ENCODE measurements around the gene MCM3. TPM values are rescaled to one million over a fixed set of nuclear protein-coding genes. Genes with fewer than 3 reads are reported as not detected.

The MCM3 gene
- total RNA-seq, 2 experiments from 2014 or later: 291 to 293 TPM

DNA sequence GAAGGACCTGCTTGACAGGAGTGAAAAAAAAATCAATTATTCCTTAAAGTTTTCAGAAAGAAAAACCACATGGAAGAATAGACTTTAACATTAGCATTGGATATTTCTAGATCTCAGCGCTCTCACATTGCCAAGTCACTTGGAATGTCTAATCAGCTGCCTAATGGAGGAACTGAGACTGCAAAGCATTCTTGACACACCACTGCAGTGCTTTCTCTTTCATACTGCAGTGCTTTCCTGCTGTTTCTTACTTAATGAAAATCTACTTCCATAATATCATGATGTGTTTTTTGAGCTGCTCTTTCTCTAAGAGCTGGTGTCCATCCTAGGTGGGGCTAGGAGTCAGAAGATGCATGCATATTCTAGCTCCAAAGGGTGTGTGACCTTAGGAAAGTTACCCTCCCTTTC lies 20.4 kb upstream of the MCM3 start:
- Mint-ChIP-seq H3K27ac (peak overlapping the region; percentile 92), H3K27me3 (no peaks in the 10 kb centered on the region), H3K4me3 (peak overlapping the region; percentile 57), H3K36me3 (ENCODE audit: low read depth) (no peaks in the 10 kb centered on the region), H3K9me3 (peaks cover 2% of the 10 kb centered on the region), H3K4me1 (ENCODE audit: low read depth) (peaks cover 67% of the 10 kb centered on the region)
- ATAC-seq: peak; percentile 42
- no peak for TF ChIP-seq CTCF (IDR thresholded peaks at IDR 0.05)
- ChIA-PET CTCF (interaction anchor here (0.9 to 1.5 kb wide), 6 partner anchors 19 to 147 kb away, joined by 3 to 5 read pairs (median 4); partner anchors contain the start of gene MCM3), POLR2A (interaction anchor here (0.9 to 2.4 kb wide), 4 partner anchors 23 to 92 kb away, joined by 3 to 8 read pairs (median 4); no protein-coding TSS in a partner anchor)
- DNase-seq: no peak
- intact Hi-C loops (cut with micrococcal nuclease): loop anchor here (5.0 kb wide), 1 partner anchor 47 kb away; no protein-coding TSS in a partner anchor

- H3K36me3 Mint-ChIP-seq (ENCODE audit: low read depth): no peaks in the 10 kb centered on the region
- H3K4me1 Mint-ChIP-seq (ENCODE audit: low read depth): peaks cover 64% of the 10 kb centered on the region
- intact Hi-C loops (cut with micrococcal nuclease): no loop called here
- peaks cover 2% of the 10 kb centered on the region for H3K9me3 Mint-ChIP-seq
- ATAC-seq: no peak
- no peaks in the 10 kb centered on the region for H3K27me3 Mint-ChIP-seq
- CTCF ChIA-PET: interaction anchor here (0.7 to 1.6 kb wide), 5 partner anchors 13 to 114 kb away, joined by 3 to 9 read pairs (median 4); partner anchors contain the start of gene PAQR8
- DNase-seq: no peak
- POLR2A ChIA-PET: interaction anchor here (0.8 to 1.6 kb wide), 2 partner anchors 13 to 59 kb away, joined by 3 to 8 read pairs; partner anchors contain the start of gene PAQR8
- no peak for TF ChIP-seq CTCF (IDR thresholded peaks at IDR 0.05)
- peak overlapping the region; percentile 18 for H3K27ac Mint-ChIP-seq
- H3K4me3 Mint-ChIP-seq: no peak overlapping the region
These were observed 18.6 kb upstream of the MCM3 start for GRCh38 chr6:52303178-52303577.

- peaks cover 2% of the 10 kb centered on the region for H3K9me3 Mint-ChIP-seq
- no peaks in the 10 kb centered on the region for H3K27me3 Mint-ChIP-seq
- CTCF ChIA-PET: interaction anchor here (0.9 to 1.9 kb wide), 2 partner anchors 16 to 97 kb away, joined by 3 to 4 read pairs; no protein-coding TSS in a partner anchor
These were observed 16.8 kb upstream of the MCM3 start for GRCh38 chr6:52301326-52301725.

GRCh38 chr6:52300489-52300931 lies 16.0 kb upstream of the MCM3 start:
- POLR2A ChIA-PET: interaction anchor here (2.5 kb wide), 1 partner anchor 16 kb away, joined by 10 read pairs; the partner anchor contains the start of gene MCM3
- H3K4me3 Mint-ChIP-seq: no peak overlapping the region
- ATAC-seq: no peak
- no peaks in the 10 kb centered on the region for H3K27me3 Mint-ChIP-seq
- peaks cover 64% of the 10 kb centered on the region for H3K4me1 Mint-ChIP-seq (ENCODE audit: low read depth)
- no peak for TF ChIP-seq CTCF (IDR thresholded peaks at IDR 0.05)
- intact Hi-C loops (cut with micrococcal nuclease): no loop called here
- peaks cover 2% of the 10 kb centered on the region for H3K9me3 Mint-ChIP-seq
- H3K36me3 Mint-ChIP-seq (ENCODE audit: low read depth): peaks cover 2% of the 10 kb centered on the region
- CTCF ChIA-PET: interaction anchor here (0.9 to 1.9 kb wide), 3 partner anchors 15 to 363 kb away, joined by 3 to 4 read pairs (median 4); no protein-coding TSS in a partner anchor
- DNase-seq: no peak
- no peak overlapping the region for H3K27ac Mint-ChIP-seq

More at GRCh38 chr6:52301326-52301725, 16.8 kb upstream of the MCM3 start:
- DNase-seq (no peak), ATAC-seq (no peak)
- peaks cover 2% of the 10 kb centered on the region for H3K36me3 Mint-ChIP-seq (ENCODE audit: low read depth)
- H3K4me1 Mint-ChIP-seq (ENCODE audit: low read depth): peaks cover 66% of the 10 kb centered on the region
- intact Hi-C loops (cut with micrococcal nuclease): no loop called here
- no peak for TF ChIP-seq CTCF (IDR thresholded peaks at IDR 0.05)
- peak overlapping the region; percentile 6 for H3K27ac Mint-ChIP-seq
- POLR2A ChIA-PET: interaction anchor here (2.5 kb wide), 1 partner anchor 16 kb away, joined by 10 read pairs; the partner anchor contains the start of gene MCM3
- H3K4me3 Mint-ChIP-seq: no peak overlapping the region

DNA sequence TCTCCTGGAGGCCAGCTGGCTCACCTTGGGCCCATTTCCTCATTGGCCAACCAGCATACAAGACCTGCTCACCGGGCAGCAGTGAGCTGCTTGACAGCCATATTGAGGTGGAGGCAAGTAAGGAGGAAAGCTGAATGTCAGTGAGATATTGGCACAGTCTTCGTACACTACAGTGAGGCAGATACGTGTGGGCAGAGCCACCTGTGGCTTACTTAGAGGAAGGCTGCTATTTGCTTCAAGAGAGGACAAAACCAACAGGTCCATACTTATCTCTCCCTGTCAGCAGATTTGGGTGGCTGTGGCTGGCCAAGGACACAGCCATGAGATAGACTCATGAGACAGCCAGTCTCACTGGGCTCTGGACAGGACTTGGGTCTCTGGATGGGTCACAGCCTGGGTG lies 15.1 kb upstream of the MCM3 start:
- ATAC-seq (no peak), DNase-seq (no peak)
- intact Hi-C loops (cut with micrococcal nuclease): no loop called here
- TF ChIP-seq CTCF (IDR thresholded peaks at IDR 0.05): no peak
- H3K27ac Mint-ChIP-seq: no peak overlapping the region
- H3K36me3 Mint-ChIP-seq (ENCODE audit: low read depth): peaks cover 2% of the 10 kb centered on the region
- peaks cover 55% of the 10 kb centered on the region for H3K4me1 Mint-ChIP-seq (ENCODE audit: low read depth)
- H3K4me3 Mint-ChIP-seq: no peak overlapping the region
- peaks cover 2% of the 10 kb centered on the region for H3K9me3 Mint-ChIP-seq
- CTCF ChIA-PET: interaction anchor here (1.0 to 1.9 kb wide), 3 partner anchors 14 to 363 kb away, joined by 3 to 4 read pairs (median 4); partner anchors contain the start of gene PAQR8
- POLR2A ChIA-PET: interaction anchor here (1.5 to 2.5 kb wide), 2 partner anchors 15 to 43 kb away, joined by 3 to 10 read pairs; partner anchors contain the start of gene MCM3
- no peaks in the 10 kb centered on the region for H3K27me3 Mint-ChIP-seq

Data from activated CD8-positive, alpha-beta T cell treated with anti-CD3 and anti-CD28 coated beads for 36 hours (primary cell).